Breast epithelium (tissue), 4 donors: ENCODE results near the gene COL18A1. TPM values are rescaled to one million over a fixed set of nuclear protein-coding genes. Genes with fewer than 3 reads are reported as not detected.

ENCODE experiments used
- DNase-seq, 2 donors: peaks; one replicate each; pipeline ENCODE4 v3.0.0-alpha.2; 2019; ENCODE audit warnings: low spot score in 2 of 2
- H3K27ac ChIP-seq, 2 donors: fragments of 200-600 bp; sonication (generic) in 1 of 2; one replicate each; pipeline ENCODE4 v1.5.1; 2016 to 2019; ENCODE audit warnings: mild to moderate bottlenecking in 1 of 2
- H3K27me3 ChIP-seq, 2 donors: fragments of 200-600 bp; sonication (generic) in 1 of 2; one replicate each; pipeline versions ENCODE4 v1.5.1 to v1.6.0; 2017 to 2019; ENCODE audit warnings: control low read depth in 1 of 2, mild to moderate bottlenecking in 1 of 2
- H3K36me3 ChIP-seq: fragments of 200-600 bp; one replicate; pipeline ENCODE4 v1.5.1; 2019
- H3K4me1 ChIP-seq, 2 donors: fragments of 200-600 bp; sonication (generic); one replicate each; pipeline ENCODE4 v1.5.1; 2016 to 2019; ENCODE audit warnings: control low read depth in 1 of 2
- H3K4me3 ChIP-seq, 3 donors: fragments of 200-600 bp; sonication (generic); 1 replicate in 2 of 3; 2 replicates in 1 of 3; pipeline ENCODE4 v1.5.1; 2016 to 2019; ENCODE audit warnings: mild to moderate bottlenecking in 3 of 3, moderate library complexity in 2 of 3
- H3K9me3 ChIP-seq, 2 donors: fragments of 200-600 bp; sonication (generic) in 1 of 2; one replicate each; pipeline ENCODE4 v1.5.1; 2016 to 2019; ENCODE audit warnings: control low read depth in 1 of 2
- POLR2A ChIP-seq: fragments of 450-650 bp; IDR thresholded peaks from one replicate; pipeline ENCODE4 v1.6.1; 2016; ENCODE audit warnings: antibody characterized with exemption, mild to moderate bottlenecking, moderate library complexity
- POLR2AphosphoS5 ChIP-seq, 3 donors: sonication (generic); formaldehyde crosslinking; IDR thresholded peaks; one replicate each; pipeline ENCODE4 v1.6.1; 2017; ENCODE audit warnings: antibody characterized with exemption in 3 of 3
- intact Hi-C: fragments of 100-400 bp; cut with DNase I; formaldehyde crosslinking; loops from one replicate; pipeline ENCODE4 v1.15.1; 2023; ENCODE audit warnings: low total_unique reads
- total RNA-seq, 3 donors: library from RNA; depleted of rRNA; stranded (reverse); fragments of >200 nt; gene quantifications; one replicate each; pipeline ENCODE4 v1.1.0, GENCODE V29; 2016
- TF ChIP-seq, protein P1 (sequence below), 3 donors: fragments of 450-650 bp; IDR thresholded peaks; one replicate each; pipeline ENCODE4 v1.5.1; 2016 to 2017; ENCODE audit warnings: antibody characterized with exemption in 3 of 3, mild to moderate bottlenecking in 3 of 3, moderate library complexity in 3 of 3

COL18A1 gene
- total RNA-seq, 3 donors from 2014 or later = 48.3 to 62.9 (median 55.8) TPM

DNA sequence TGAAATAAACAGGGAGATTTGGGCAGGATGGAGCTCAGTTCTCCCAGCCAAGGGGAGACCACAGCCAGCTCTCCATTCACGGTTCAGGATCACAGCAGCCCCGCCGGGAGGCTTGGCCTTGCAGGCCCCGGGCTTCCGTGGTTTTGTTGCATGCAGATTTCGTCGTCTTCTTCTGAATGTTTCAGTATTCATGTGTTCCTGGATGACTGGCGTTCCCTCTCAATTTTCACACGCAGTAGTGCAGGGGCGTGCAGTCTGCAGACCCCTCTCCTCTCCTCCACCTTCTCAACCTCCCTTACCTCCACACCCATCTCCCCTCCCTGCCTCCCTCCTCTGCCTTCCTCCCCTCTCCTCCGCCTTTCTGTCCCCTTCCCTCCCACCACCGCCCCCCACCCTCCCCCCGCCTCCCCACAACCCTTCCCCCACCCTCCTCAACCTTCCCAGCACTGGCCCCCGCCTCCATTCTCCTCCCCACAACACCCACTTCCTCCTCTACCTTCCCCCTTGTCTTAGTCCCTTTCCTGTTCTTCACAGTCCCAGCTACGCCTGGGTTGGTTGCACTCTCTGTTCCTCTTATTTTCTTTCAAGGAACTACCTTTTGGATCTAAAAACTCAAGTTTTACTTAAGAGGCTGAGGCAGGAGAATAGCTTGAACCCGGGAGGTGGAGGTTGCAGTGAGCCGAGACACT, 145.7 kb downstream of the COL18A1 start:
- H3K4me1 ChIP-seq = no peaks in the 10 kb centered on the region
- no peak overlapping the region for H3K4me3 ChIP-seq
- H3K27me3 ChIP-seq = peaks cover 0 to 3% of the 10 kb centered on the region in 2 donors
- H3K27ac ChIP-seq = no peak overlapping the region
- TF ChIP-seq POLR2AphosphoS5 (IDR thresholded peaks at IDR 0.05) = no peak
- TF ChIP-seq, protein P1, sequence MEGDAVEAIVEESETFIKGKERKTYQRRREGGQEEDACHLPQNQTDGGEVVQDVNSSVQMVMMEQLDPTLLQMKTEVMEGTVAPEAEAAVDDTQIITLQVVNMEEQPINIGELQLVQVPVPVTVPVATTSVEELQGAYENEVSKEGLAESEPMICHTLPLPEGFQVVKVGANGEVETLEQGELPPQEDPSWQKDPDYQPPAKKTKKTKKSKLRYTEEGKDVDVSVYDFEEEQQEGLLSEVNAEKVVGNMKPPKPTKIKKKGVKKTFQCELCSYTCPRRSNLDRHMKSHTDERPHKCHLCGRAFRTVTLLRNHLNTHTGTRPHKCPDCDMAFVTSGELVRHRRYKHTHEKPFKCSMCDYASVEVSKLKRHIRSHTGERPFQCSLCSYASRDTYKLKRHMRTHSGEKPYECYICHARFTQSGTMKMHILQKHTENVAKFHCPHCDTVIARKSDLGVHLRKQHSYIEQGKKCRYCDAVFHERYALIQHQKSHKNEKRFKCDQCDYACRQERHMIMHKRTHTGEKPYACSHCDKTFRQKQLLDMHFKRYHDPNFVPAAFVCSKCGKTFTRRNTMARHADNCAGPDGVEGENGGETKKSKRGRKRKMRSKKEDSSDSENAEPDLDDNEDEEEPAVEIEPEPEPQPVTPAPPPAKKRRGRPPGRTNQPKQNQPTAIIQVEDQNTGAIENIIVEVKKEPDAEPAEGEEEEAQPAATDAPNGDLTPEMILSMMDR (IDR thresholded peaks at IDR 0.05) = no peak
- TF ChIP-seq POLR2A = no peak
- no peaks in the 10 kb centered on the region for H3K9me3 ChIP-seq
- intact Hi-C loops = no loop called here
- no peak for DNase-seq
- no peaks in the 10 kb centered on the region for H3K36me3 ChIP-seq

DNA sequence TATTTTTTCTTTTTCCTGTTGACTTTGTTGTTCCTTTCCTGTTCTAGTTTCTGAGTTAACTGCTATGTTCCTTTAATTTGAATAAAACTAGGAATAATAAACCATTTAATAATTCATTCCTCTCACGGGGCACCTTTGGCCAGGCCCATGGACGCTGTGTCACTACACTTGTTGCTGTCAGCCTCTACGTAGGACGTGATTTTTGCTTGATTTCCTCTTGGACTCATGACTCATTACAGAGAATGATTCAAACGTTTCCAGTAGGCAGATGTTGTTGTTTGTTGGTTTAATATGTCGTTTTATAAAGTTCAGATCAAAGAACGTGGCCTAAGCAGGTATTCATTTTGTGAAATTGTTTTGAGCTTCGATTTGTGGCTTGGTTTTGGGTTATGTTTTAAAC, 146.4 kb downstream of the COL18A1 start:
- Histone ChIP-seq H3K9me3 (no peaks in the 10 kb centered on the region), H3K4me3 (no peak overlapping the region), H3K4me1 (no peaks in the 10 kb centered on the region), H3K27ac (no peak overlapping the region), H3K27me3 (peaks cover 0 to 3% of the 10 kb centered on the region in 2 donors), H3K36me3 (no peaks in the 10 kb centered on the region)
- intact Hi-C loops = no loop called here
- DNase-seq = no peak
- TF ChIP-seq POLR2A (no peak), POLR2AphosphoS5 (IDR thresholded peaks at IDR 0.05) (no peak)
- TF ChIP-seq, protein P1 (IDR thresholded peaks at IDR 0.05) = no peak

DNA sequence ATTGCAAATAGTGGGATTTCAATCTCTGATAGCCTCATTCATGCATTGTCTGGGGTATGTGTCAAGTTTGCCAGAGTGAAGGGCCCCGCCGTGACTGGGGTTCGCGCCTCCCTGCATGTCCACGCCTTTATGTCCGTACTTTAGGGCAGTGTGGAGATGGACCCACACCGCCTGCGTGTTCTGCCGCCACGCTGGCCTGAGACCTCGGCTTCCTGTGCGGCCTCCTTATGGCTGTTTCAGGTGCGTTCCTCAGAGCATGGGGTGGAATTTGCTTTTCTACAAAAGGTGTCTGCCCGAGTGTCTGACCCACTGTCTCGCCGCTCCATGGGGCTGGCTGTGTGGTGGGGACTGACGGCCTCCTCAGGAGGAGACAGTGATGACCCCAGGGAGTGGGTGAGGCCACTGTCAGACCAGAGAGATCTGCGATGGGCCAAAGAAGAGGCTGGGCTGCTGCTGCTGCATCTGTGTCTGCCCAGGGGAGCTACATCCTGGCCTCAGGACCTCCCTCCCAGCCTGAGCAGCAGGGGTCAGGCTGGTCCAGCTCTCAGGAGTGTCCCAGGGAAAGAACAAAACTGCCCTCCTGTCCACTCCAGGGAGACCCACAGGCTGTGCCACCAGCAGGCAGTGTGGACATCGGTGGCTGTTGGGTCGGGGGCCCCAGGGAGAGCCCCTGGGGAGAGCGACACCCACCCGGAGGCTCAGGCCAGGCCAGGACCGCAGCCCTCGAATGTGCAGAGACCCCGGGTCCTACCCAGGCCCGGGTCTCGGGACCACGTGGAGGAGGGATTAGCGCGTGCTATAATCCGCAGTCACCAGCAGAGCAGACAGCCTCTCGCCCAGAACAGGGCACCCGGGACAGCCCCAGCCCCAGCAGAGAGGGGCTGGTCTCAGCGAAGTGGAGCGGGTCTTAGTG, 147.1 kb downstream of the COL18A1 start:
- Histone ChIP-seq H3K4me3 (no peak overlapping the region), H3K27ac (peak overlapping the region in 1 of 2 donors; percentile 43), H3K36me3 (no peaks in the 10 kb centered on the region), H3K27me3 (peaks cover 0 to 3% of the 10 kb centered on the region in 2 donors), H3K4me1 (no peaks in the 10 kb centered on the region), H3K9me3 (no peaks in the 10 kb centered on the region)
- TF ChIP-seq POLR2AphosphoS5 (IDR thresholded peaks at IDR 0.05) (no peak), POLR2A (no peak)
- TF ChIP-seq, protein P1 (IDR thresholded peaks at IDR 0.05) = no peak
- intact Hi-C loops = no loop called here
- no peak for DNase-seq

DNA sequence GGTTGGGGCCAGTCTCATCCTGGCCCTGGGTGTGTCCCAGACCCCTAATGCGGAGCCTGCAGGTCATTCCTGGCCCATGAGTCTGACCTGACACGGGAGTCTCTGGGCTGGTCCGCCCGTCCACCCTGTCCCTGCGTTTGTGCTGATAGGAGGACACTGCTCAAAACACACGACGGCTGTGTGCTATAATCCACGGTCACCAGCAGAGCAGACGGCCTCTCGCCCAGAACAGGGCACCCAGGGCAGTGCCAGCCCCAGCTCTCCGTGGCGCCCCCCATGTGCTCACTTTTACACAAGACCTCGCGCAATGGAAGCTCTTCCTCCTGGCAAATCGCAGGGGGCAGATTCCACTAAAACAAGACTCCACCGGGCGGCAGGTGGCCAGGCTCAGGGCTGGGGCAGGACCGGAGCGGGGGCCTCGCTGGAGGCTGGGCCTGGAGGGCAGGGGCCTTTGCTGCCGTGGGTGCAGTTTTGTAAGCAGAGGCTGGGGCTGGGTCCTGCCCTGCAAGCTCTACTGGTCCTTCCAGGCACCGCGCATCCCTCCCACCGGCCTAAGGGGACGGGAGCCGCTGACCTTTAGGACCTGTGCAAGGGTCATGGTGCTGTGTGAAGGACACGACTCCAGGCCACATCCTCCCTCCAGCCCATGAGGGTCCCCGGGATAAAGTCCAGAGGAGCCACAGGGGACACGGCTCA, 147.9 kb downstream of the COL18A1 start:
- Histone ChIP-seq H3K27me3 (peaks cover 0 to 3% of the 10 kb centered on the region in 2 donors), H3K9me3 (no peaks in the 10 kb centered on the region), H3K27ac (no peak overlapping the region), H3K4me3 (no peak overlapping the region), H3K36me3 (no peaks in the 10 kb centered on the region), H3K4me1 (no peaks in the 10 kb centered on the region)
- DNase-seq = no peak
- no peak for TF ChIP-seq POLR2AphosphoS5 (IDR thresholded peaks at IDR 0.05)
- TF ChIP-seq POLR2A = no peak
- TF ChIP-seq, protein P1 (IDR thresholded peaks at IDR 0.05) = no peak
- intact Hi-C loops = no loop called here
